Measurements from ENCODE around the gene LBR.
A peak's percentile ranks its signal among the peaks of the same experiment; 100 is the strongest.

LBR gene

DNA sequence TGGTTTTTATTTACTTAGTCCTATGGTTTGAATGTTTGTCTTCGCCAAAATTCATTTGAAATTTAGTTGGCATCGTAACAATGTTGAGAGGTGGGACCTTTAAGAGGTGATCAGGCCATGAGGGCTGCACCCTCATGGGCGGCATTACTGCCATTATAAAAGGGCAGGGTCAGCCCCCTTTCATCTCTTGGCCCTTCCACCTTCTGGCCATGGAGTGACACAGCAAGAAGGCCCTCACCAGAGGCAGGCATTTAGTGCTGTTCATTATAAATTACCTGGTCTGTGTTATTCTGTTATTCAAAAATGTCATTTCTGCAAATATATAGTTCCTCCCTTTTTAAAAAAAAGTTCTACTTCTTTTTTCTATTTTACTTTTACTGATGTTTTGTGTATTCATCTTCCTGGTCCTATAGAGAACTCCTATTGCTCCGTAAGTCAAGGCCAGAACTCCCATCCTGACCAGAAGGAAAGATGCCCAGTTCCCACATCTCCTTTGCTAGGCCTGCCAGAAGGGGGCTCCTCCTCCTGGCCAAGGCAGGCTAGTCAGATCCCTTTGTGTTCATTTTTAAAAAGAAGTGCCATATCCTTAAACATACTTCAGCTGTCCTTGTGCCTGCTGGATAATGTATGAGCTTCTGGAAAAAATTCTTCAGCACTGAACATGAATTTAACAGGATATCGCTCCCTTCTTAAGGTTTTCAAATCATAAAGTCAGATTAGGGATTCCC, 10.0 kb upstream of the LBR start:
- no peak for FAIRE-seq
- DNase-seq (ENCODE audit: insufficient read length, low spot score), result no peak
- TF ChIP-seq, protein P1, sequence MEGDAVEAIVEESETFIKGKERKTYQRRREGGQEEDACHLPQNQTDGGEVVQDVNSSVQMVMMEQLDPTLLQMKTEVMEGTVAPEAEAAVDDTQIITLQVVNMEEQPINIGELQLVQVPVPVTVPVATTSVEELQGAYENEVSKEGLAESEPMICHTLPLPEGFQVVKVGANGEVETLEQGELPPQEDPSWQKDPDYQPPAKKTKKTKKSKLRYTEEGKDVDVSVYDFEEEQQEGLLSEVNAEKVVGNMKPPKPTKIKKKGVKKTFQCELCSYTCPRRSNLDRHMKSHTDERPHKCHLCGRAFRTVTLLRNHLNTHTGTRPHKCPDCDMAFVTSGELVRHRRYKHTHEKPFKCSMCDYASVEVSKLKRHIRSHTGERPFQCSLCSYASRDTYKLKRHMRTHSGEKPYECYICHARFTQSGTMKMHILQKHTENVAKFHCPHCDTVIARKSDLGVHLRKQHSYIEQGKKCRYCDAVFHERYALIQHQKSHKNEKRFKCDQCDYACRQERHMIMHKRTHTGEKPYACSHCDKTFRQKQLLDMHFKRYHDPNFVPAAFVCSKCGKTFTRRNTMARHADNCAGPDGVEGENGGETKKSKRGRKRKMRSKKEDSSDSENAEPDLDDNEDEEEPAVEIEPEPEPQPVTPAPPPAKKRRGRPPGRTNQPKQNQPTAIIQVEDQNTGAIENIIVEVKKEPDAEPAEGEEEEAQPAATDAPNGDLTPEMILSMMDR (IDR thresholded peaks at IDR 0.05; ENCODE audit: insufficient read depth, missing control alignments), result peak; percentile 50

DNA sequence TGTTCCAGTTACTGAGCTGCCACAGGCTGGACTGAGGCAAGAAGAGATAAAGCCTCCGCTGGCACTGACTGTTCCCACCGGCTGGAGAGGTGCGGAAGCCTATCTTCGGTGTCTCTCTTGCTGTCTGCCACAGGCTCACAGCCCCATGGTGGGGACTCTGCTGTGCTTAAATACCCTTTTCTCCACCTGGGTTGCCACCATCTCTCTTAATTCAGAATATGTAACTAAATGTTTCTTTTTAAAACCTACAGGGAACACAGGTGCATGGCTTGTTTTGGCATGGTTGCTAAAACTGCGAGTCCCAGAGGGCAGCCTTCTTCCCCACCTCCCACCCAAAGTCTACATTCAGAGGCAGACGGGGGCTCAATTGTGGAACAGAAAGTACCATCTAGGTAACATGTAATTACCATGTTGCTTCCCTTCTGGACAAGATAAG, 8.1 kb upstream of the LBR start:
- DNase-seq (ENCODE audit: insufficient read length, low spot score) (no peak), FAIRE-seq (no peak)
- TF ChIP-seq, protein P1 (IDR thresholded peaks at IDR 0.05; ENCODE audit: insufficient read depth, missing control alignments), result no peak

DNA sequence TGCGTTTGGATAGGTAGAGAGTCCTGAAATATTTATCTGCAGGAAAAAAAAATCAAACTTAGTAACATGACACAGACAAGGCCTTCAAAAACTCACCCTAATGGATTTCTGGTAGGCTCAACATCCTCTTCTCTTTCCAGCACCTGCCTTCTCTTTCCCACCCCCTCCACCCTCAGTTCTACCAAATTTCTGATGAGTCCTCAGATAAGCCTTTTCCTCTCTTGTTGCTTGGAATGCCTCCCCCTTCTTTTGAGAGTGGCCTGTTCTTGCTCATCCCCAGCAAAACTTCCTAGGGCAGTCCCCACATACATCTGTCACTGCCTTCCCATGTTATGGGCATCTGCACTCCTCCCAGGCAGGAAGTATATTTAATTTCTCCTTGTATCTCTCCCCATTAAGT, 7.6 kb upstream of the LBR start:
- TF ChIP-seq, protein P1 (IDR thresholded peaks at IDR 0.05; ENCODE audit: insufficient read depth, missing control alignments), result no peak
- FAIRE-seq (no peak), DNase-seq (ENCODE audit: insufficient read length, low spot score) (no peak)

DNA sequence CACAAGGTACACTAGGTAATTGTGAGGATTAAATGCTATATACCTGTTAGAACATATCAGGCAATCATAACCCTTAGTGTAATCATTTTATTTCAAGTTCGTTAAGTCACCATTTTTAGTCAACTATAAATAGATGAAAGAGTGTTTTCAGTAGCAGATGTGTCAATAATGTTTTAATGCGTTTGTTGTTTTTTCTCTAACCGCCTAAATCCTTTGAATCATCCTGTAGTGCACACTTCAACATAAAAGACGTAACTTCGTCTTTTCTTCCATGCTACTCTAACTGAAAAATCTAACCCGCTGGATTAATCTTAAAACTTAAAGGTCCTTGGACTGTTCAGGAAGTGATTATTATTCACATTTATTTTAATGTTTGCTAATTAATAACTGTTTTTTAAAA, 7.2 kb upstream of the LBR start:
- TF ChIP-seq, protein P1 (IDR thresholded peaks at IDR 0.05; ENCODE audit: insufficient read depth, missing control alignments), result no peak
- peak; percentile 11 for FAIRE-seq
- no peak for DNase-seq (ENCODE audit: insufficient read length, low spot score)

DNA sequence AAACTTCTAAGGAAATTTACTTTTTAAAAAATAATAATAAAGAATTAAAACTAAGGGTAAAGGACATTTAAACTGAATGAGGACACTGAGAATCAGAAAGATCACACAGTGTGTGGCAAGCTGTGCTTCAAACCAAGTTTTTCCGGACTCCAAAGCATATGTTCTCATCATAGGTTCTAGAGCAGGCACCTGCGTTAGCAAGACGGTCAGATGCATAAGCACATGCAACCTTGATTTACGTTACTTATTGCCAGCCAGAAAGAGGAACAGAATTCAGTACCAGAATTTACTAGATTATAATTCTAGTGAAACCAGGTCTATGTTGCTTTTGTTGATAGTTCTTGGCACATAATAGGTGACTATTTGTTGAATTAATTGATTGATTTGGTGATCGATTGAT, 6.2 kb upstream of the LBR start:
- TF ChIP-seq, protein P1 (IDR thresholded peaks at IDR 0.05; ENCODE audit: insufficient read depth, missing control alignments), result no peak
- DNase-seq (ENCODE audit: insufficient read length, low spot score), result no peak
- FAIRE-seq, result no peak

DNA sequence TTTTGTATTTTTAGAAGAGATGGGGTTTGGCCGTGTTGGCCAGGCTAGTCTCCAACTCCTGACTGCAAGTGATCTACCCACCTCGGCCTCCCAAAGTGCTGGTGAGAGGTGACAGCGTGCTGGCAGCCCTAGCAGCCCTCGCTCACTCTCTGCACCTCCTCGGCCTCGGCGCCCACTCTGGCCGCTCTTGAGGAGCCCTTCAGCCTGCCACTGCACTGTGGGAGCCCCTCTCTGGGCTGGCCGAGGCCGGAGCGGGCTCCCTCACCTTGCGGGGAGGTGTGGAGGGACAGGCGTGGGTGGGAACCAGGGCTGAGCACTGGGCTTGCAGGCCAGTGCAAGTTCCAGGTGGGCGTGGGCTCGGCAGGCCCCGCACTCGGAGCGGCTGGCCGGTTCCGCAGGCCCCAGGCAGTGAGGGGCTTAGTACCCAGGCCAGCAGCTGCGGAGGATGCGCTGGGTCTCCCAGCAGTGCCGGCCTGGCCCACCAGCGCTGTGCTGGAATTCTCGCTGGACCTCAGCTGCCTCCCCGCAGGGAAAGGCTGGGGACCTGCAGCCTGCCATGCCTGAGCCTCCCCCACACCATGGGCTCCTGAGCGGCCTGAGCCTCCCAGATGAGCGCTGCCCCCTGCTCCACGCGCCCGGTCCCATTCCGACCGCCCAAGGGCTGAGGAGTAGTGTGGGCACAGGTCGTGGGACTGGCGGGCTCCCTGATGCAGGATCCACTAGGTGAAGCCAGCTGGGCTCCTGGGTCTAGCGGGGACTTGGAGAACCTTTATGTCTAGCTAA, 3.4 kb upstream of the LBR start:
- TF ChIP-seq, protein P1 (IDR thresholded peaks at IDR 0.05; ENCODE audit: insufficient read depth, missing control alignments), result no peak
- FAIRE-seq, result no peak
- no peak for DNase-seq (ENCODE audit: insufficient read length, low spot score)

- FAIRE-seq (no peak), DNase-seq (ENCODE audit: insufficient read length, low spot score) (no peak)
- TF ChIP-seq, protein P1 (IDR thresholded peaks at IDR 0.05; ENCODE audit: insufficient read depth, missing control alignments), result no peak
These were observed 2.5 kb upstream of the LBR start for GRCh38 chr1:225430301-225430700.
